Kasumi-1 (cell line): ENCODE data around the gene ASXL1.
"Not testable (repeated sequence)": the region's sequence is repeated elsewhere in the genome, so short reads cannot be mapped to it uniquely, and the experiment has no call there.

Source experiments
- DNase-seq, 2 experiments: peaks; one replicate each; lab custom pipeline; 2025; lab: John Stamatoyannopoulos, UW

Gene ASXL1

GRCh38 chr20:32362901-32363364, 4.8 kb downstream of the ASXL1 start:
- no peak for DNase-seq

- no peak for DNase-seq
These were observed 5.4 kb downstream of the ASXL1 start for GRCh38 chr20:32363492-32363891.

GRCh38 chr20:32364554-32365208, 6.5 kb downstream of the ASXL1 start:
- no peak for DNase-seq

- DNase-seq: no peak
These were observed 7.4 kb downstream of the ASXL1 start for GRCh38 chr20:32365564-32365963.

GRCh38 chr20:32366380-32366779, 8.2 kb downstream of the ASXL1 start:
- no peak for DNase-seq

- no peak for DNase-seq
These were observed 10.2 kb downstream of the ASXL1 start for GRCh38 chr20:32368323-32368722.

GRCh38 chr20:32368925-32369324, 10.8 kb downstream of the ASXL1 start:
- no peak for DNase-seq

- no peak for DNase-seq
These were observed 12.8 kb downstream of the ASXL1 start for GRCh38 chr20:32370897-32371296.

- no peak for DNase-seq
These were observed 20.3 kb downstream of the ASXL1 start for GRCh38 chr20:32378461-32378860.

GRCh38 chr20:32380037-32380436, 21.9 kb downstream of the ASXL1 start:
- DNase-seq: not testable (repeated sequence)

- no peak for DNase-seq
These were observed 22.6 kb downstream of the ASXL1 start for GRCh38 chr20:32380745-32381144.

- DNase-seq: no peak
These were observed 24.2 kb downstream of the ASXL1 start for GRCh38 chr20:32382102-32382950.

- not testable (repeated sequence) for DNase-seq
These were observed 25.3 kb downstream of the ASXL1 start for GRCh38 chr20:32383441-32383840.

GRCh38 chr20:32385541-32385940, 27.4 kb downstream of the ASXL1 start:
- no peak for DNase-seq

GRCh38 chr20:32386091-32386490, 28.0 kb downstream of the ASXL1 start:
- DNase-seq: no peak

GRCh38 chr20:32387252-32387651, 29.1 kb downstream of the ASXL1 start:
- peak; percentile 83 to 85 for DNase-seq

- peak; percentile 61 to 70 for DNase-seq
These were observed 32.9 kb downstream of the ASXL1 start for GRCh38 chr20:32391003-32391402.

- peak; percentile 32 to 40 for DNase-seq
These were observed 36.9 kb downstream of the ASXL1 start for GRCh38 chr20:32395066-32395465.

- no peak for DNase-seq
These were observed 38.6 kb downstream of the ASXL1 start for GRCh38 chr20:32396646-32397160.

- DNase-seq: no peak
These were observed 39.5 kb downstream of the ASXL1 start for GRCh38 chr20:32397567-32398084.

GRCh38 chr20:32400476-32400875, 42.3 kb downstream of the ASXL1 start:
- DNase-seq: no peak

- DNase-seq: no peak
These were observed 45.9 kb downstream of the ASXL1 start for GRCh38 chr20:32404017-32404416.

- DNase-seq: no peak
These were observed 48.6 kb downstream of the ASXL1 start for GRCh38 chr20:32406701-32407100.
